ENCODE data around the gene LSMEM2.

LSMEM2 gene

DNA sequence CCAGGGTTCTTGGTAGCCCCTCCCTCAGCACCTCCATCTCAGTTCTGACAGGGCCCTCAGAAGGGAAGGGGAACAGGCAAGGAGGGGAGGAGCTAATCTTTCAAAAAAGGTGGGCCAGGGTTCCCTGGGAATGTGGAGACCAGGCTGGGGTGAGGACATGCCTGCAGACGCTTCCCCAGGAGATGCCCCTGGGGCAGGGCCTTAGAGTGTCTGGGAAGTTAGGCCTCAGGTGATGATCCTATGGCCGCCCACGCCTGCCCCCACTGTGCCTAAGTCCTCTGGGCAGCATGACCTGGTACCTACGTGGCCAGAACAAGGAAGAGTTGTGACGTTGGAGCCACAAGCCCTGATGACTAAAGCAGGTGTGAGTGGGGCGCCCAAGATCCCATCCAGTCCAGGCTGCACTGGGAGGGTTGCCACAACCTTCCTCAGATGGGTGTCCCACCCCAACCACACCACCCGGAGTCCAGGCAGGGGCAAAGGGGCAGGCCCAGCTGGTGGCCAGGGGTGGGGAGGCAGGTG lies 13.9 kb upstream of the LSMEM2 start:
- Histone ChIP-seq H3K4me3 (ENCODE audit: low read length) (no peak overlapping the region), H3K9me3 (ENCODE audit: control insufficient read depth, insufficient read depth, low read length) (no peaks in the 10 kb centered on the region), H3K27ac (ENCODE audit: low read length) (no peak overlapping the region), H3K27me3 (ENCODE audit: control insufficient read depth, insufficient read depth, low read length) (no peaks in the 10 kb centered on the region), H3K4me1 (ENCODE audit: control insufficient read depth, insufficient read depth, low read length) (peaks cover 27% of the 10 kb centered on the region), H3K36me3 (ENCODE audit: control insufficient read depth, insufficient read depth, low read length) (no peaks in the 10 kb centered on the region)
- WGBS (ENCODE audit: insufficient coverage, insufficient read length): no CpG with 5 or more reads among the region's 7 CpGs
- DNase-seq (ENCODE audit: low read depth, low spot score): no peak

DNA sequence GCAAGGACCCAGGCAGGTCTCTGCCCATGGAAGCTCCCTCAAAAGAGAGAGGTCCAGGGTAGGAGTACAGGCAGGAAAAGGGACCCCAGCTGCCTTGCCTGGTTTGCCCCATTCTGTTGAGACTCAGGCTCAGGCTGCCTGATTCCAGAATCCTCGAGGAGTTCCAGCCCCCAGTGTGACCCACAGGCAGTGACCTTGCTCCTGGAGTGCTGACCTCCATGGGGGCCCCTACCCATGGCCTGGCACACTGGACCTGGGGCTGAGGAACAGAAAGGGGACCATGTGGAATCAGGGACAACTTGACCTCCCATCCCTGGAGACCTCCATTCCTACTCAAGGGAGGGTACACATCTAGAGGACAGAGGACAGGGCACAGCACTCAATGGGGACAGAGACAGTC lies 13.3 kb upstream of the LSMEM2 start:
- WGBS (ENCODE audit: insufficient coverage, insufficient read length): no CpG with 5 or more reads among the region's 1 CpG
- no peaks in the 10 kb centered on the region for H3K27me3 ChIP-seq (ENCODE audit: control insufficient read depth, insufficient read depth, low read length)
- H3K27ac ChIP-seq (ENCODE audit: low read length): no peak overlapping the region
- no peak for DNase-seq (ENCODE audit: low read depth, low spot score)
- H3K4me3 ChIP-seq (ENCODE audit: low read length): no peak overlapping the region
- no peaks in the 10 kb centered on the region for H3K36me3 ChIP-seq (ENCODE audit: control insufficient read depth, insufficient read depth, low read length)
- H3K4me1 ChIP-seq (ENCODE audit: control insufficient read depth, insufficient read depth, low read length): peaks cover 27% of the 10 kb centered on the region
- H3K9me3 ChIP-seq (ENCODE audit: control insufficient read depth, insufficient read depth, low read length): no peaks in the 10 kb centered on the region

DNA sequence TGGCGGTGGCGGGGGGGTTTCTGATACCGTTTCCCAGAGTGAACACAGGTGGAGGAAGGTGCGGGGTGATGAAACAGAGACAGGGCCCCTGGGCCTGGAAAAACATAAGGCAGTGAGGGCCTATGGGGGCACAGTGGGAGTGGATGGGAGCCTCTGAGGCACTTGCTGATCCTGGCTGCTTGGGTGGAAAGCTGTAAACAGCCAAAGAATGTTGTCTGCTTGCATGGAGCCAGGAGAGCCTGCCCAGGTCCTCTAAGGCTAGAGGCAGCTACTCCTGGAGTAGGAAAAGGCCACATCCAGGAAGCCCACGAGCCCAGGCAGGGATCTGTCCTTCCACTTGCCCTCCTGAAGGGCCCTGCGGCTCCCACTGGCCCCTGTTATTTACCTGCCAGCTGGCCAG lies 12.9 kb upstream of the LSMEM2 start:
- Histone ChIP-seq H3K4me3 (ENCODE audit: low read length) (no peak overlapping the region), H3K27me3 (ENCODE audit: control insufficient read depth, insufficient read depth, low read length) (no peaks in the 10 kb centered on the region), H3K36me3 (ENCODE audit: control insufficient read depth, insufficient read depth, low read length) (no peaks in the 10 kb centered on the region), H3K9me3 (ENCODE audit: control insufficient read depth, insufficient read depth, low read length) (no peaks in the 10 kb centered on the region), H3K4me1 (ENCODE audit: control insufficient read depth, insufficient read depth, low read length) (peaks cover 25% of the 10 kb centered on the region), H3K27ac (ENCODE audit: low read length) (no peak overlapping the region)
- WGBS (ENCODE audit: insufficient coverage, insufficient read length): no CpG with 5 or more reads among the region's 6 CpGs
- DNase-seq (ENCODE audit: low read depth, low spot score): no peak

DNA sequence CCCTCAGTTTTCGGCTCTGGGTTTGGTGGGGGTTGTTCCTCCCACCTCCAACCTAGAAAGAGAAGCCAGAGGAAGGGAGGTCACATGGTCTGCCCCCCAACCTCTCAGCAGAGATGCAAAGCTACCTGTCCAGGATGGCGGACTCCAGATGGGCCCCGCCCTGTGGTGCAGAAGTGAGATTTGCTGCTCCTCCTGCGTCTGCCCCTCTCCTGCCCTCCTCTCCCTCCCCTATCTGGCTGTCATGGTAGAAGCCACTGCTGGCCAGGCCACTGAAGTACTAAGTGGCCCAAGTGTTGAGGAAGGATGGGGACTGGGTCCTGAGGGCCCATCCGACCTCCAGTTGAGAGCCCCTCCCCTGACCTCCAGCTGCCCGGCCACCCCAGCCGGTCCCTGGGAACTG lies 12.1 kb upstream of the LSMEM2 start:
- DNase-seq (ENCODE audit: low read depth, low spot score): no peak
- Histone ChIP-seq H3K27ac (ENCODE audit: low read length) (no peak overlapping the region), H3K36me3 (ENCODE audit: control insufficient read depth, insufficient read depth, low read length) (no peaks in the 10 kb centered on the region), H3K27me3 (ENCODE audit: control insufficient read depth, insufficient read depth, low read length) (no peaks in the 10 kb centered on the region), H3K9me3 (ENCODE audit: control insufficient read depth, insufficient read depth, low read length) (no peaks in the 10 kb centered on the region), H3K4me1 (ENCODE audit: control insufficient read depth, insufficient read depth, low read length) (peaks cover 25% of the 10 kb centered on the region), H3K4me3 (ENCODE audit: low read length) (no peak overlapping the region)
- no CpG with 5 or more reads among the region's 7 CpGs for WGBS (ENCODE audit: insufficient coverage, insufficient read length)

DNA sequence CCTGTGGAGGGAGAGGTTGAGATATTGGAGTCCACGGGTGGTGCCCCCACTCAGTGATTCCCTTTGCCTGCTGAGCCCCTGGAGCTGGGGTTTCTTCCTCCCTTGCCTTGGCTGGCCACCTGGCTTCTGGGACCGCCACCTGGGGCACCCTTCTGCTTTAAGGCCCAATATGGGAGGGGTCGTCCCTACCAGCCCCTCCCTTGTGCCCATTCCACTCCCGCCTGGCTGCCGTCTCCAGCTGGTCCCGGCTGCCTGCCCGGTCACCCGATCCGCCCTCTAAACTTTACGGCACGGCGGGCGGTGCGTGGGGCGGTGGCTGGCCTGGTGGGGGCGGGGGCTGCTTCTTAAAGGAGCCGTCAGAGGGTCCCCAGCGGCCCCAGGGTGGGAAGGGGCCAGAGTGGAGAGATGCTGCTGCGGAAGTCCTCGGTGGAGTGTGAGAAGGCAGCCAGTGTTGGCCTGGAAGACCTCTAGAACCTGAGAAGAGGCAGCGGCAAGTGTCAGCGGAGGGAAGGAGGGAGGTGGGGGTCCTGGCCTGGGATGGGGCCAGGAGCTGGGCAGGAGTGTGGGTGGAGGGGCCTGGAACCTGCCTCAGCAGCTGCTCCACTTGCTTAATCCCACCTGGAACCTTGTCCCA lies 11.5 kb upstream of the LSMEM2 start:
- Histone ChIP-seq H3K9me3 (ENCODE audit: control insufficient read depth, insufficient read depth, low read length) (no peaks in the 10 kb centered on the region), H3K36me3 (ENCODE audit: control insufficient read depth, insufficient read depth, low read length) (no peaks in the 10 kb centered on the region), H3K27ac (ENCODE audit: low read length) (no peak overlapping the region), H3K4me3 (ENCODE audit: low read length) (no peak overlapping the region), H3K4me1 (ENCODE audit: control insufficient read depth, insufficient read depth, low read length) (peaks cover 25% of the 10 kb centered on the region), H3K27me3 (ENCODE audit: control insufficient read depth, insufficient read depth, low read length) (no peaks in the 10 kb centered on the region)
- no peak for DNase-seq (ENCODE audit: low read depth, low spot score)
- WGBS (ENCODE audit: insufficient coverage, insufficient read length): no CpG with 5 or more reads among the region's 22 CpGs

DNA sequence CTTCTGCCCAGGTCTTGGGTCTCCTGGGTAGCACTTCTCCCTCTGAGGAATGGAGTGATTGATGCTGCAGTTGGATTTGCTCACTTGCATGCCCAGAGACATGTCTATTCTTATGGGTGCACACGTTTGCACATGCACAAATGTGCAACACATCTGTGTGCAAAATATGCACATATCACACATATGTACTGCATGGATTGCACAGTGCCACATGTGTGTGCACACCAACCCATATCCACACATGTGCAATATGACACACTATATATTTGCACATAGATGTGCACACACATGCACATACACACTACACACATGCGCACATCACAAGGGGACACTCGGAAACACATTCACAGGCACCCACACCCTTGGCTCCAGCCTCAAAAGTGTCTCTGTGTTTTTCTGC lies 10.6 kb upstream of the LSMEM2 start:
- H3K4me3 ChIP-seq (ENCODE audit: low read length): no peak overlapping the region
- no CpG with 5 or more reads among the region's 3 CpGs for WGBS (ENCODE audit: insufficient coverage, insufficient read length)
- H3K27me3 ChIP-seq (ENCODE audit: control insufficient read depth, insufficient read depth, low read length): peaks cover 1% of the 10 kb centered on the region; the same call in 1 of the 2 replicates
- no peaks in the 10 kb centered on the region for H3K9me3 ChIP-seq (ENCODE audit: control insufficient read depth, insufficient read depth, low read length)
- no peaks in the 10 kb centered on the region for H3K36me3 ChIP-seq (ENCODE audit: control insufficient read depth, insufficient read depth, low read length)
- H3K4me1 ChIP-seq (ENCODE audit: control insufficient read depth, insufficient read depth, low read length): peaks cover 25% of the 10 kb centered on the region
- no peak overlapping the region for H3K27ac ChIP-seq (ENCODE audit: low read length)
- DNase-seq (ENCODE audit: low read depth, low spot score): no peak

DNA sequence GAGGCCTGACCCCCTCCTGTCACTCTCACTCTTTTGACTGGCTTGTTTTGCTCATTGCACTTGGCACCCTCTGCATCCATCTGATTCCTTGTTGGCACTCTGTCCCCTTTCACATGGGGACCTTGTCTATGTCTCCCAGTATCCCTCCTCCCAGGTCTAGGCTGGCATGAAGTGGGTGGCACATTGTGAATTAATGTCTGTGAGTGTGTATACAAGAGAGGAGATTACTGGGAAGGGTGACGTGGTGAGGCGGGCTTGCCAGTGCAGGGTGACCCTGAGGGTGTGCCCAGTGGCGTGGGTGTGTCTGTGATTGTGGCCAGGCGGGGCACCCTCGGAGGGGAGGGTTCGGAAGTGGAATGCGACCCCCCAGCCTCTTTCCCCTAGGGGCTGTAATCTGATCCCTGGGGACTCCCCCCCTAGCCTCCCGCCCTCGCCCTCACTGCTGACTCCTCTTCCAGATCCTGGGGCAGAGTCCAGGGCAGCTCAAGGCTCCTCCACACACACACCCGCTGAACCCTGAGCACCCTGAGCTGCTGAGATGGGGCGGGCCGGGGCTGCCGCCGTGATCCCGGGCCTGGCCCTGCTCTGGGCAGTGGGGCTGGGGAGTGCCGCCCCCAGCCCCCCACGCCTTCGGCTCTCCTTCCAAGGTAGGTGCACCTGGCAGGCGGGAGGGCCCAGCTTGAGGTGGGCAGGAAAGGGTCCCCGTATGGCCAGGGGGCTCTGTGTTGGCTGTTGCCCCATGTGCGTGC lies 10.0 kb upstream of the LSMEM2 start, which contains the start of gene SEMA3B:
Gene SEMA3B, plus strand, starts transcription at position 445 of the 749 bp plus-strand sequence. Its CDS starts 94 bp downstream, at position 539.
- Histone ChIP-seq H3K27me3 (ENCODE audit: control insufficient read depth, insufficient read depth, low read length) (peaks cover 3% of the 10 kb centered on the region; the same call in 1 of the 2 replicates), H3K36me3 (ENCODE audit: control insufficient read depth, insufficient read depth, low read length) (no peaks in the 10 kb centered on the region), H3K4me1 (ENCODE audit: control insufficient read depth, insufficient read depth, low read length) (peaks cover 25% of the 10 kb centered on the region), H3K27ac (ENCODE audit: low read length) (no peak within 1 kb of the TSS), H3K9me3 (ENCODE audit: control insufficient read depth, insufficient read depth, low read length) (no peaks in the 10 kb centered on the region), H3K4me3 (ENCODE audit: low read length) (no peak within 1 kb of the TSS)
- no CpG with 5 or more reads among the region's 21 CpGs for WGBS (ENCODE audit: insufficient coverage, insufficient read length)
- DNase-seq (ENCODE audit: low read depth, low spot score): no peak

DNA sequence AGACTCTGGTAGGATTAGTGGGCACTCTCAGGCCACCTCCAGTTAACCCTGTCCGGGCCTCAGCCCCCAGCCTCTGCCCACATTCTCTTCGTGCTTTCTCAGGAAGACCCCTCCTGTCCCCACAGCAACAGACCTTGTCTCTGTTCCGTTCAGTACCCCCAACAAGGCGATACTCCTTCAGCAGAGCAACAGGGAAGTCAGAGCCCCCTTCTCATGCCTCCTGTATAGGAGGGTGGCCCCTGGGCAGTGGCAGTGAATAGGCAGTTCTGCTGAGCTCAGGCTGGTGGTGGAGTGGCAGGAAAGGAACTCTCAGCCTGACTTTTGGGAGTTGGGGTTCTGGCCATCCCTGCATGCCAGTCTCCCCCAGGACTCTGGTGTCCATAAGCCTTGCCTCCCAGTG lies 9.4 kb upstream of the LSMEM2 start:
- WGBS (ENCODE audit: insufficient coverage, insufficient read length): no CpG with 5 or more reads among the region's 4 CpGs
- H3K36me3 ChIP-seq (ENCODE audit: control insufficient read depth, insufficient read depth, low read length): no peaks in the 10 kb centered on the region
- H3K9me3 ChIP-seq (ENCODE audit: control insufficient read depth, insufficient read depth, low read length): no peaks in the 10 kb centered on the region
- H3K27me3 ChIP-seq (ENCODE audit: control insufficient read depth, insufficient read depth, low read length): peaks cover 7% of the 10 kb centered on the region; the same call in 1 of the 2 replicates
- no peak for DNase-seq (ENCODE audit: low read depth, low spot score)
- no peak overlapping the region for H3K27ac ChIP-seq (ENCODE audit: low read length)
- H3K4me3 ChIP-seq (ENCODE audit: low read length): no peak overlapping the region
- H3K4me1 ChIP-seq (ENCODE audit: control insufficient read depth, insufficient read depth, low read length): peaks cover 22% of the 10 kb centered on the region

DNA sequence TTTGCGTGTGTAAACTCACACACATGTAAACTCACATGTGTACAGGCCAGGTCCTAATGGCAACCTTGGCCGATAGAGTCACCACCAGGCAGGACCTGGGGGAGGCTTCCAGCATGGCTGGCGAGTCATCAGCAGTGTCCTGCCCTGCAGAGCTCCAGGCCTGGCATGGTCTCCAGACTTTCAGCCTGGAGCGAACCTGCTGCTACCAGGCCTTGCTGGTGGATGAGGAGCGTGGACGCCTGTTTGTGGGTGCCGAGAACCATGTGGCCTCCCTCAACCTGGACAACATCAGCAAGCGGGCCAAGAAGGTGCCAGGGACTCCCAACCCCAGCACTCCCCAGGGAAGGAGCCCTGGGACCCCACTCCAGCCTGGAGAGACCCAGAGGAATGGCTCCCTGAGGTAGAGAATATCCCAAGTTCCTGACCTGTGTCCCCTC lies 8.9 kb upstream of the LSMEM2 start:
- H3K4me3 ChIP-seq (ENCODE audit: low read length): no peak overlapping the region
- no peak overlapping the region for H3K27ac ChIP-seq (ENCODE audit: low read length)
- no peak for DNase-seq (ENCODE audit: low read depth, low spot score)

DNA sequence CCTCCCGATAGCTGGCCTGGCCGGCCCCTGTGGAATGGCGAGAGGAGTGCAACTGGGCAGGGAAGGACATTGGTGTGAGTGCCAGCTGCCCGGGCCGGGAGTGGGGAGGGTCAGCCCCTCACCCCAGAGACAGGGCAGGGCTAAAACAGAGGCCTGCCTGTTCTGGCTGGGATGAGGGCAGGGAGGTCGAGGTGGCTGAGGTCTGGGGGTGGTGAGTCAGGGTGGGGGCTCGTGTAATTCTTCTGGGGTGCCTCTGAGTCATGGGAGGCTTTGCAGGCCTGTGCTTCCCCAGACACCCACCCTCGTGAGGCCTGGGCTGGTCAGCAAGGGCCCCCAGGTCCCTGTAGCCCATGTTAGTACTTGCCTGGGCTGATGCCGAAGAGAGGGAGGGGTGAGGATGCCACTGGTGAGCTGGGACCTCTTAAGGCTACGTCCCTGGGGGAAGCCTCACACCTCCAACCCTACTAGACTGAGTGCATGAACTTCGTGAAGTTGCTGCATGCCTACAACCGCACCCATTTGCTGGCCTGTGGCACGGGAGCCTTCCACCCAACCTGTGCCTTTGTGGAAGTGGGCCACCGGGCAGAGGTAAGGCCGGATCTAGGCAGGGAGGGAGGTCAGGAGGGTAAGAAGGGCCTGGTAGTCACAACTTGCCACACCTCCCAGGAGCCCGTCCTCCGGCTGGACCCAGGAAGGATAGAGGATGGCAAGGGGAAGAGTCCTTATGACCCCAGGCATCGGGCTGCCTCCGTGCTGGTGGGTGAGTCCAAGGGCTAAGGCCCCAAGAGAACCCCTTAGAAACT lies 8.3 kb upstream of the LSMEM2 start:
- Histone ChIP-seq H3K27me3 (ENCODE audit: control insufficient read depth, insufficient read depth, low read length) (peaks cover 12% of the 10 kb centered on the region; the same call in 1 of the 2 replicates), H3K4me3 (ENCODE audit: low read length) (no peak overlapping the region), H3K27ac (ENCODE audit: low read length) (no peak overlapping the region), H3K36me3 (ENCODE audit: control insufficient read depth, insufficient read depth, low read length) (no peaks in the 10 kb centered on the region), H3K9me3 (ENCODE audit: control insufficient read depth, insufficient read depth, low read length) (no peaks in the 10 kb centered on the region), H3K4me1 (ENCODE audit: control insufficient read depth, insufficient read depth, low read length) (peaks cover 25% of the 10 kb centered on the region)
- no CpG with 5 or more reads among the region's 19 CpGs for WGBS (ENCODE audit: insufficient coverage, insufficient read length)
- DNase-seq (ENCODE audit: low read depth, low spot score): no peak

More for the DNA sequence above, 8.9 kb upstream of the LSMEM2 start:
- Histone ChIP-seq H3K9me3 (ENCODE audit: control insufficient read depth, insufficient read depth, low read length) (no peaks in the 10 kb centered on the region), H3K4me1 (ENCODE audit: control insufficient read depth, insufficient read depth, low read length) (peaks cover 25% of the 10 kb centered on the region), H3K36me3 (ENCODE audit: control insufficient read depth, insufficient read depth, low read length) (no peaks in the 10 kb centered on the region), H3K27me3 (ENCODE audit: control insufficient read depth, insufficient read depth, low read length) (peaks cover 11% of the 10 kb centered on the region; the same call in 1 of the 2 replicates)
- no CpG with 5 or more reads among the region's 8 CpGs for WGBS (ENCODE audit: insufficient coverage, insufficient read length)

All from iPS DF 6.9 (cell line).